Brain microvascular endothelial cell (primary cell): Measurements from ENCODE around the gene WEE2.

Source experiments
- DNase-seq: peaks from one replicate; pipeline ENCODE4 v3.0.0-alpha.2; 2020
- H3K27ac ChIP-seq: fragments of 250-450 bp; sonication (Bioruptor Pico); 2 replicates; pipeline ENCODE4 v1.5.1; 2020; ENCODE audit warnings: mild to moderate bottlenecking, moderate library complexity
- H3K27me3 ChIP-seq: fragments of 250-450 bp; sonication (Bioruptor Pico); replicated peaks from 2 replicates; pipeline ENCODE4 v1.5.1; 2020; ENCODE audit warnings: mild to moderate bottlenecking
- H3K36me3 ChIP-seq: fragments of 250-450 bp; sonication (Bioruptor Pico); replicated peaks from 2 replicates; pipeline ENCODE4 v1.5.1; 2020; ENCODE audit warnings: mild to moderate bottlenecking
- H3K4me3 ChIP-seq: 2 replicates; pipeline ENCODE4 v1.5.1; 2011; ENCODE audit warnings: low read depth, mild to moderate bottlenecking, control low read depth, low read length, moderate library complexity
- in situ Hi-C: cut with HindIII; loops from 2 replicates; pipeline ENCODE4 v1.10.0; 2017; ENCODE audit warnings: low sequenced_read_pairs, low pct_ligation_motif_present
- TF ChIP-seq, protein P1 (sequence below): IDR thresholded peaks from 2 replicates; pipeline ENCODE4 v1.5.1; 2011; ENCODE audit warnings: low read depth, mild to moderate bottlenecking, moderate library complexity, low read length, control low read depth, inconsistent platforms; ENCODE audit errors: missing control alignments

The WEE2 gene

DNA sequence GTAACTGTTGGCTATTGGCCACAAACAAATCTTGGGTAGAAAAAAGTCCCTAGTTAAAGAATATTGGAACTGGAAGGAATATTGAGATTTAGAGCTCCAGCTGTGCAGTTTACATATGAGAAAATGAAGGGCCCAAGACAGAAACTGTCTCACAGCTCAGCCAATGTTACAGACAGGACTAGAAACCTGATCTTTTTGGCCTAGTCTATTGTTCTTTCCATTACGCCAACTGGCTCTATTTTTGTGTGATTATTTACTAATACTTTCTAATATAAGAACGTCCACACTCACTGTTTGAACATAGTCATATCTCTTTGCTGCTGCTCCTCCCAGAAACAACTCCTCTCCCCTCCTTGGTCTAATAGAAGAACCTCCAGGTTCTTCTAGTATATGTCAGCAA is 1.2 kb downstream of the WEE2 start:
- H3K27me3 ChIP-seq = no peaks in the 10 kb centered on the region
- no peak overlapping the region for H3K27ac ChIP-seq
- H3K4me3 ChIP-seq = no peak overlapping the region
- no peaks in the 10 kb centered on the region for H3K36me3 ChIP-seq
- TF ChIP-seq, protein P1, sequence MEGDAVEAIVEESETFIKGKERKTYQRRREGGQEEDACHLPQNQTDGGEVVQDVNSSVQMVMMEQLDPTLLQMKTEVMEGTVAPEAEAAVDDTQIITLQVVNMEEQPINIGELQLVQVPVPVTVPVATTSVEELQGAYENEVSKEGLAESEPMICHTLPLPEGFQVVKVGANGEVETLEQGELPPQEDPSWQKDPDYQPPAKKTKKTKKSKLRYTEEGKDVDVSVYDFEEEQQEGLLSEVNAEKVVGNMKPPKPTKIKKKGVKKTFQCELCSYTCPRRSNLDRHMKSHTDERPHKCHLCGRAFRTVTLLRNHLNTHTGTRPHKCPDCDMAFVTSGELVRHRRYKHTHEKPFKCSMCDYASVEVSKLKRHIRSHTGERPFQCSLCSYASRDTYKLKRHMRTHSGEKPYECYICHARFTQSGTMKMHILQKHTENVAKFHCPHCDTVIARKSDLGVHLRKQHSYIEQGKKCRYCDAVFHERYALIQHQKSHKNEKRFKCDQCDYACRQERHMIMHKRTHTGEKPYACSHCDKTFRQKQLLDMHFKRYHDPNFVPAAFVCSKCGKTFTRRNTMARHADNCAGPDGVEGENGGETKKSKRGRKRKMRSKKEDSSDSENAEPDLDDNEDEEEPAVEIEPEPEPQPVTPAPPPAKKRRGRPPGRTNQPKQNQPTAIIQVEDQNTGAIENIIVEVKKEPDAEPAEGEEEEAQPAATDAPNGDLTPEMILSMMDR = no peak
- in situ Hi-C loops = no loop called here
- no peak for DNase-seq

- H3K27me3 ChIP-seq = no peaks in the 10 kb centered on the region
- DNase-seq = no peak
- TF ChIP-seq, protein P1 = no peak
- H3K27ac ChIP-seq = no peak overlapping the region
- no peaks in the 10 kb centered on the region for H3K36me3 ChIP-seq
- in situ Hi-C loops = no loop called here
- no peak overlapping the region for H3K4me3 ChIP-seq
These were observed 1.6 kb downstream of the WEE2 start for GRCh38 chr7:141709749-141710148.

DNA sequence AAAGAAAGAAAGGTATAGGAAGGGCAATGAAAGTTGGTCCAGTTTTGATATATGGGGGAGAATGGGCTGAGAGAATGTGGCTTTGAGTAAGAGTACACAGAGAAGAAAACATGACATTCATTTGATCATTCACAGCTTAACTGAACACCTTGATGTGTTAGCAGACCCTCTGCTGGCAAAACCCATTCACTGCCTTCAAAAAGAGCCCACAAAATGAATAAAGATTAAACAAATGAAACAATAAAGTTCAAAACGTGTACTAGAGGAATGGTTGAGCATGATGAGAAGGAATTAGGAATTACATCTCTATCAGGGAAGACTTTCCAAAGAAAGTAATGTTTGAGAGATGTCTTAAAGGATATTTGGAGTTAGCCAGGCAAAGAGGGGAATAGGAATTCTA is 2.1 kb downstream of the WEE2 start:
- no peak for DNase-seq
- in situ Hi-C loops = no loop called here

GRCh38 chr7:141712603-141713255 is 4.6 kb downstream of the WEE2 start:
- Histone ChIP-seq H3K27me3 (no peaks in the 10 kb centered on the region), H3K27ac (no peak overlapping the region), H3K4me3 (no peak overlapping the region), H3K36me3 (no peaks in the 10 kb centered on the region)
- in situ Hi-C loops = no loop called here
- no peak for DNase-seq
- TF ChIP-seq, protein P1 = no peak

More for the DNA sequence above, 2.1 kb downstream of the WEE2 start:
- H3K27me3 ChIP-seq = no peaks in the 10 kb centered on the region
- H3K27ac ChIP-seq = no peak overlapping the region
- no peak overlapping the region for H3K4me3 ChIP-seq
- no peaks in the 10 kb centered on the region for H3K36me3 ChIP-seq
- TF ChIP-seq, protein P1 = no peak

DNA sequence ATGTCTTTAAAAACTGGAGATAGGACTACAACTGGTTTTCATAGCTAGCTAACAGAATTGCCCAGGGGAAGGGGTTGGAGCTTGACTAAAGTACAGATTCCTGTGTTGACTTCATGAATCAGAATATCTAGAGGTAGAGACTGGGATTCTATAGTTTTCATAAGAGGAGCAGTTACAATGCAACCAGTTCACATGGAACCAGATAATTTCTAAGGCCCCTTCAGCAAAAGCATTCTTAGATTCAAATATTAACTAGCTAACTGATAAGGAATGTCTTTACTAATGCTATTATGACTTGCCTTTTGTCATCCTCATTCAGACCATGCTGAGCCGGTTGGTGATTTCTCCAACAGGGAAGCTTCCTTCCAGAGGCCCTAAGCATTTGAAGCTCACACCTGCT is 5.7 kb downstream of the WEE2 start:
- no peaks in the 10 kb centered on the region for H3K27me3 ChIP-seq
- in situ Hi-C loops = no loop called here
- TF ChIP-seq, protein P1 = no peak

DNA sequence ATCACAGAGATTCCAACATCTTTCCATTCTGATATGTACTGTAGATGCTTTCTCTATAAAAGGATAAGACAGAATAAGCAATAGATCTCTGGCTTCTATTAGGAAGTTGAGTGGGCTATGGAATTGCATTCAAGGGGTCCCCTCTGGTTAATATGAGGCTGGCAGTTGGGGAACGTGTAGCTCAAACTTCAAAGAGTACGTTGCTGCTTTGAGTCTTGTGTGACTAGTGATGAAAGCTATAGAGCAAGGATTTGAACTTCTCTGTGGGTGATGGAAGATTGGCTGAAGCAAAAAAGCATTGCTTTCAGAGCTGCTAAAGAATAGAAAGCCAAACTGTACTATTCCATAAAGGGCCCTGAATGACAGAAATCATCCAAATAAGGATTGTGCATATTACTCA is 6.4 kb downstream of the WEE2 start:
- no peak for DNase-seq
- TF ChIP-seq, protein P1 = no peak
- H3K27ac ChIP-seq = no peak overlapping the region
- in situ Hi-C loops = no loop called here
- no peak overlapping the region for H3K4me3 ChIP-seq
- H3K36me3 ChIP-seq = no peaks in the 10 kb centered on the region
- no peaks in the 10 kb centered on the region for H3K27me3 ChIP-seq

More for the DNA sequence above, 5.7 kb downstream of the WEE2 start:
- H3K27ac ChIP-seq = no peak overlapping the region
- no peak overlapping the region for H3K4me3 ChIP-seq
- DNase-seq = no peak
- no peaks in the 10 kb centered on the region for H3K36me3 ChIP-seq
